Fibroblast of lung (primary cell): ENCODE data around the gene VAV1.

Source experiments
- EZH2 ChIP-seq: IDR thresholded peaks from 2 replicates; pipeline ENCODE4 v1.5.1; 2012; ENCODE audit warnings: low read length, control low read depth, mild to moderate bottlenecking; ENCODE audit errors: missing control alignments
- TF ChIP-seq, protein P1 (sequence below), 2 donors: IDR thresholded peaks in 1 of 2; conservative IDR thresholded peaks in 1 of 2; 1 replicate in 1 of 2; 2 replicates in 1 of 2; pipeline ENCODE4 v1.5.1; 2011 to 2012; ENCODE audit warnings: low read length in 2 of 2, control low read depth in 1 of 2, inconsistent platforms in 1 of 2, low read depth in 1 of 2, mild to moderate bottlenecking in 1 of 2

DNA sequence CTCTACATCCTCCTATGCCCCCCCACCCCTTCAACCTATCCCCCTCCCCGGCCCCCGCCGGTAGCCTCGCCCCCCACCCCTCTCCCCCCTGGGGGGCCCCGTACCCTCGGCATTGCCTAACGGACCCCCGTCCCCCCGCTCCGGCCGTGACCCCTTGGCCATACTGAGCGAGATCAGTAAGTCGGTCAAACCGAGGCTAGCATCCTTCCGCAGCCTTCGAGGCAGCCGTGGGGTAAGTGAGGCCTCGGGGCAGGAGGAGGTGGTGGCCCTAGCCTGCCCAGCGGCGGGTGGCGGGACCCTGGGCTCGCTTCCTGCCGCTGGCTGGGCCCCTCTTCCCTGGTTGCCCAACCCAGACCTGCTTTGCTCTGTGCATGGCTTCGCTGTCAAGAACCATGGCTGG is 26.5 kb upstream of the VAV1 start:
- TF ChIP-seq, protein P1, sequence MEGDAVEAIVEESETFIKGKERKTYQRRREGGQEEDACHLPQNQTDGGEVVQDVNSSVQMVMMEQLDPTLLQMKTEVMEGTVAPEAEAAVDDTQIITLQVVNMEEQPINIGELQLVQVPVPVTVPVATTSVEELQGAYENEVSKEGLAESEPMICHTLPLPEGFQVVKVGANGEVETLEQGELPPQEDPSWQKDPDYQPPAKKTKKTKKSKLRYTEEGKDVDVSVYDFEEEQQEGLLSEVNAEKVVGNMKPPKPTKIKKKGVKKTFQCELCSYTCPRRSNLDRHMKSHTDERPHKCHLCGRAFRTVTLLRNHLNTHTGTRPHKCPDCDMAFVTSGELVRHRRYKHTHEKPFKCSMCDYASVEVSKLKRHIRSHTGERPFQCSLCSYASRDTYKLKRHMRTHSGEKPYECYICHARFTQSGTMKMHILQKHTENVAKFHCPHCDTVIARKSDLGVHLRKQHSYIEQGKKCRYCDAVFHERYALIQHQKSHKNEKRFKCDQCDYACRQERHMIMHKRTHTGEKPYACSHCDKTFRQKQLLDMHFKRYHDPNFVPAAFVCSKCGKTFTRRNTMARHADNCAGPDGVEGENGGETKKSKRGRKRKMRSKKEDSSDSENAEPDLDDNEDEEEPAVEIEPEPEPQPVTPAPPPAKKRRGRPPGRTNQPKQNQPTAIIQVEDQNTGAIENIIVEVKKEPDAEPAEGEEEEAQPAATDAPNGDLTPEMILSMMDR (conservative IDR thresholded peaks at IDR 0.05 in 1 of 2, IDR thresholded peaks at IDR 0.05 in 1 of 2; ENCODE audit: low read depth in 1 of 2, low read length in 2 of 2), result no peak
- TF ChIP-seq EZH2, result no peak
